Prostate gland (tissue), 2 donors: ENCODE measurements around the gene KLHDC1. TPM values are rescaled to one million over a fixed set of nuclear protein-coding genes. Genes with fewer than 3 reads are reported as not detected.
"Not testable (repeated sequence)": the region's sequence is repeated elsewhere in the genome, so short reads cannot be mapped to it uniquely, and the experiment has no call there.

Experiments
- DNase-seq: peaks from one replicate; pipeline ENCODE4 v3.0.0-alpha.2; 2019; ENCODE audit warnings: low spot score
- H3K27ac ChIP-seq, 2 donors: fragments of 200-600 bp; sonication (generic); 2 replicates each; pipeline ENCODE4 v1.5.1; 2017 to 2019
- H3K27me3 ChIP-seq: fragments of 200-600 bp; sonication (generic); replicated peaks from 2 replicates; pipeline ENCODE4 v1.5.1; 2019; ENCODE audit not compliant: insufficient read depth
- H3K36me3 ChIP-seq, 2 donors: fragments of 200-600 bp; sonication (generic); 1 replicate in 1 of 2; 2 replicates in 1 of 2; pipeline versions ENCODE4 v1.5.1 to v1.8.1; 2017 to 2019
- H3K4me1 ChIP-seq: fragments of 200-600 bp; sonication (generic); replicated peaks from 2 replicates; pipeline ENCODE4 v1.5.1; 2019
- H3K4me3 ChIP-seq, 2 donors: fragments of 200-600 bp; sonication (generic); 2 replicates each; pipeline ENCODE4 v1.5.1; 2017 to 2019
- H3K9me3 ChIP-seq: fragments of 200-600 bp; sonication (generic); 2 replicates; pipeline ENCODE4 v1.5.1; 2017
- CTCF ChIP-seq, 4 experiments: fragments of 200-600 bp in 2 of 4; fragments of 450-650 bp in 2 of 4; sonication (generic) in 2 of 4; IDR thresholded peaks; 1 replicate in 3 of 4; 2 replicates in 1 of 4; pipeline ENCODE4 v1.5.1; 2016 to 2019; ENCODE audit warnings: antibody characterized with exemption in 4 of 4, mild to moderate bottlenecking in 2 of 4, moderate library complexity in 2 of 4
- POLR2A ChIP-seq: fragments of 450-650 bp; IDR thresholded peaks from one replicate; pipeline ENCODE4 v1.6.1; 2016; ENCODE audit warnings: antibody characterized with exemption, mild to moderate bottlenecking
- POLR2AphosphoS5 ChIP-seq: sonication (generic); formaldehyde crosslinking; IDR thresholded peaks from one replicate; pipeline ENCODE4 v1.6.1; 2017; ENCODE audit warnings: antibody characterized with exemption
- WGBS: methylation state at CpG from one replicate; pipeline ENCODE4 v1.1.5; 2018; 5-methylcytosine and 5-hydroxymethylcytosine counted together
- intact Hi-C: fragments of 100-400 bp; cut with DNase I; formaldehyde crosslinking; loops from one replicate; pipeline ENCODE4 v1.14.2; 2022
- total RNA-seq, 2 donors: library from RNA; depleted of rRNA; stranded (reverse); fragments of >200 nt; gene quantifications; one replicate each; pipeline ENCODE4 v1.1.0, GENCODE V29; 2016

The KLHDC1 gene
- total RNA-seq, 2 donors from 2014 or later = 4.6 to 7.7 TPM

DNA sequence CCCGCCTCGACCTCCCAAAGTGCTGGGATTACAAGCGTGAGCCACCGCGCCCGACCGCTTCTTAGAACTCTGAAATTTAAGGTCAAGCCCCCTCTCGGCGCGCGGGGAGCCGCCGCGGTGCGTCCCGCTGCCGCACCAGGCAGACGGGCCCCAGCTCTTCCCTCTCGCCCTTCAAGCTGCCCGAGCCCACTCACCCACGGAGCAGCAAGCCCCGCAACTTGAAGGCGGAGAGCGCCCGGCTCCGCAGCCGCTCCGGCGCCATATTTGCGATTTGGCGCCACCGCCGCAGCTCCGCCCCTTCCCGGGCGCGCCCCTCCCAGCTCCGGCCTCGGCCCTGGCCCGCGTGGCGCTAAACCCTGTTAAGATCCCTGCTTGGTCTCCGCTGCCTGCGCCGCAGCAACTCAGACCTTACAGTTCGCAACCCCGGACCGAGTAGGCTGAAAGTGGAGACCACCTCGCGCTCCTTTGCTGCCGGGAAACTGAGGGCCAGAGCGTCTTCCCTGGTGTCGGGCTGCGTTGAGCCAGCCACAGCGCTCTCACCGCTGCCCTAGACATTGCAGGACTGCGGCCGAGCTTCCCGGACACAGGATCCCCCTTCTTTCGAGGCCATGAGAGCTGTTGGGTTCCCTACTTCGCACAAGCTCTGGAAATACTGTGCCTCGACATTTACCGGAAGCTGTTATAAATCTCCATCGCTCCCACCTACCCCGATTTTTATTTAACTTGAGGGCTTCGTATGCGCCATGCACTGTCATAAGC lies 4.8 kb upstream of the KLHDC1 start, which contains the start of gene POLE2:
TSS of gene POLE2 (minus strand) at position 273 of the 759 bp plus-strand sequence. CDS start at position 262, 11 bp downstream.
- no peaks in the 10 kb centered on the region for H3K27me3 ChIP-seq
- no peaks in the 10 kb centered on the region for H3K4me1 ChIP-seq
- H3K4me3 ChIP-seq = peak within 1 kb of the TSS; percentile 47 to 48
- TF ChIP-seq POLR2A (no peak), CTCF (IDR thresholded peaks at IDR 0.05) (peak in 1 of 4 experiments; percentile 7), POLR2AphosphoS5 (peak; percentile 57)
- intact Hi-C loops = no loop called here
- H3K27ac ChIP-seq = peak within 1 kb of the TSS; percentile 74 to 77
- no peaks in the 10 kb centered on the region for H3K36me3 ChIP-seq
- H3K9me3 ChIP-seq = no peaks in the 10 kb centered on the region
- WGBS = 5% methylated on average over 55 of the region's 67 CpGs
- DNase-seq = peak; percentile 51

DNA sequence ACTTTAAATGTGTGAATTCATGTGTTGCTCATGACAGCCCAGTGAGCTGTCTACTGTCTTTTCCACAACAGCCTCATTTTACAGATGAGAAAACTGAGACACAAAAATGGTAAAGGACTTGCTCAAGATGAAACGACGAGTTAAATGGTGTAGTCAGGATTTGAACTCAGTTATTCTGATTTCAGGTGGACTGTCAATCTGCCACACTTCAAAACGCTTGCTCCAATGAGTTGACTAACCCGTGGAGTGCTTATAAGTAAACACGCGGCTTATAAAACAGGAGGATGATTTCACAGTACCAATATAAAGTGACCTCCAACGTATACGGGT lies 4.3 kb upstream of the KLHDC1 start:
- peak overlapping the region; percentile 74 to 77 for H3K27ac ChIP-seq
- no peak for DNase-seq

DNA sequence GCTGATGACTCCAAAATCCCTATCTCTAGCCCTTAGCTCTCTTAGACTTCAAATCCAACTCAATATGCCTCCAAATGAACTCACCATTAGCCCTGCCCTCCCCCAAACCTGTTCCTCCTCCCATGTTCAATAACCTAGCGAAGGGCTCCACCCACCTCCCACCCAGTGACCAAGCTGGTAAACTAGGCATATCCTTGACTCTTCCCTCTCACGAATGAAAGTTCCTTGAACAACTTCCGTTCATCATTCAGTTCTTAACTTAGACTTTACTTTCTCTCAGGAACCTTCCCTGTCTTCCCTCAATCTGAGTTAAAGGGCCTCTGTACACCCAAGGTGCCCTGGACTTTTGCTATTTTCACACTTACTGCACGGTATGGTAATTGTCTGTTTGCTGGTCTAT lies 1.9 kb upstream of the KLHDC1 start:
- no peak overlapping the region for H3K27ac ChIP-seq
- no peak for DNase-seq
- no peaks in the 10 kb centered on the region for H3K4me1 ChIP-seq

More for the DNA sequence above, 4.3 kb upstream of the KLHDC1 start:
- Histone ChIP-seq H3K36me3 (no peaks in the 10 kb centered on the region), H3K4me3 (peak overlapping the region in 1 of 2 donors; percentile 47), H3K9me3 (no peaks in the 10 kb centered on the region), H3K4me1 (no peaks in the 10 kb centered on the region), H3K27me3 (no peaks in the 10 kb centered on the region)
- WGBS = 87% methylated on average over 8 of the region's 8 CpGs
- TF ChIP-seq CTCF (IDR thresholded peaks at IDR 0.05) = no peak
- no peak for TF ChIP-seq POLR2A
- TF ChIP-seq POLR2AphosphoS5 = no peak
- intact Hi-C loops = no loop called here

DNA sequence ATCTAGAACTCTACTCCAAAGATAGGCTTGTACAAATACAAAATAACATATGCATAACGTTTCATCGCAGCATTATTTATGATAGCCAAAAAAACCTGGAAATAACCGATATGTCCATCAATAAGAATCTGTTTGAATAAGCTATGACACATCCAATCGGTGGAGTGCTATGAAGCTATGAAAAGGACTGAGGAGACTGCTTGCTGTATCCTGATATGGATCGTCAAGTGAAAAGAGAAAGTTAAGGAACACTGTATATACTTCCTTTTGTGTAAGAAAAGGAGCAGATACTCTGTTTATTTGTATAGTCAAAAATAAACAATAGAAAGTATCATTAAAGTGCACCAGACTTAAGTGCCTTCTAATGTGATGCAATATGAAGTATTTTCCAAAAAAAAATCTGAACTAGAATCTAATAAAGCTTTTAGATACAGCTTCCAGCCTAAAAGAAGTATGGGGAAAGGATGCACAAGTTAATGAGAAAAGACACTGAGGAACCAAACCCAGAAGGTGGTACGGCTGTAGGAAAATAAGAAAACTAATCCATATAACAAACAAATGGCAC lies 645 bp upstream of the KLHDC1 start:
- H3K27me3 ChIP-seq = no peaks in the 10 kb centered on the region
- H3K4me1 ChIP-seq = no peaks in the 10 kb centered on the region
- 53% methylated on average over 6 of the region's 6 CpGs for WGBS
- TF ChIP-seq POLR2AphosphoS5 (no peak), CTCF (IDR thresholded peaks at IDR 0.05) (no peak), POLR2A (no peak)
- no peak for DNase-seq
- no peaks in the 10 kb centered on the region for H3K36me3 ChIP-seq
- peak overlapping the region; percentile 70 to 76 for H3K4me3 ChIP-seq
- peak overlapping the region; percentile 93 to 96 for H3K27ac ChIP-seq
- intact Hi-C loops = loop anchor here (5.0 kb wide), 1 partner anchor 75 kb away; the partner anchor contains the start of gene KLHDC2
- no peaks in the 10 kb centered on the region for H3K9me3 ChIP-seq

More for the DNA sequence above, 1.9 kb upstream of the KLHDC1 start:
- Histone ChIP-seq H3K36me3 (no peaks in the 10 kb centered on the region), H3K9me3 (no peaks in the 10 kb centered on the region), H3K27me3 (no peaks in the 10 kb centered on the region), H3K4me3 (no peak overlapping the region)
- intact Hi-C loops = loop anchor here (5.0 kb wide), 1 partner anchor 76 kb away; the partner anchor contains the start of gene KLHDC2
- no peak for TF ChIP-seq POLR2A
- TF ChIP-seq CTCF (IDR thresholded peaks at IDR 0.05) = no peak
- no peak for TF ChIP-seq POLR2AphosphoS5
- 79% methylated on average over 4 of the region's 4 CpGs for WGBS

- intact Hi-C loops = loop anchor here (1.0 to 5.0 kb wide), 2 partner anchors 59 to 74 kb away; partner anchors contain the start of gene KLHDC2
- Histone ChIP-seq H3K4me3 (peak overlapping the region; percentile 70 to 76), H3K27ac (peak overlapping the region; percentile 93 to 96)
- H3K27me3 ChIP-seq, H3K4me1 ChIP-seq, H3K36me3 ChIP-seq, H3K9me3 ChIP-seq, DNase-seq: not testable (repeated sequence)
- WGBS = 12% methylated on average over 13 of the region's 13 CpGs
Measured at GRCh38 chr14:49693735-49694124, 810 bp downstream of the KLHDC1 start.
